ENCODE data around the gene GRIN2C. TPM values are rescaled to one million over a fixed set of nuclear protein-coding genes. Genes with fewer than 3 reads are reported as not detected.

Gene GRIN2C
- total and polyA plus RNA-seq, 7 donors = 0.22 to 0.49 TPM; not detected in 5

DNA sequence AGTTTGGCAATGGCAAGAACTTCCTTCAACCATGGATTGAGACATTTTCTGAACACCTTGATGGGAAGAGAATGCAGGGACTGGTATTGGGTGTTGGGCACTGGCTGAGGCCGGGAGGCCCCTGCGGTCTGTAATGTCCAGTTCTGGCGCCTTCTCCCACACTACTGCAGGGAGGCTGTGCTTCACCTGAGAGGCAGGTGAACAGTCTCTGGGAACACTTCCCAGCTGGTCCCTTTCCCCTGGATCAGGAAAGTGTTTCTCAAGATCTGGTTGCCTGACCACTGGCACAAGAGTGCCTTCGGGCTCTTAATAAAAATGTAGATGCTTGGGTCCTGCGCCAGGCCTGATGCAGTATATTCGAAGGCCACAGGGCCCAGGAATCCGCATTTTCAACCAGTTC is 55.0 kb downstream of the GRIN2C start:
- Histone ChIP-seq H3K4me3 (no peak overlapping the region), H3K36me3 (peaks cover 0 to 17% (median 3%) of the 10 kb centered on the region in 4 donors), H3K27me3 (no peaks in the 10 kb centered on the region), H3K4me1 (peaks cover 0 to 21% (median 20%) of the 10 kb centered on the region in 4 donors), H3K27ac (peak overlapping the region in 2 of 4 donors; percentile 61 to 66), H3K9me3 (no peaks in the 10 kb centered on the region)
- TF ChIP-seq, protein P1, sequence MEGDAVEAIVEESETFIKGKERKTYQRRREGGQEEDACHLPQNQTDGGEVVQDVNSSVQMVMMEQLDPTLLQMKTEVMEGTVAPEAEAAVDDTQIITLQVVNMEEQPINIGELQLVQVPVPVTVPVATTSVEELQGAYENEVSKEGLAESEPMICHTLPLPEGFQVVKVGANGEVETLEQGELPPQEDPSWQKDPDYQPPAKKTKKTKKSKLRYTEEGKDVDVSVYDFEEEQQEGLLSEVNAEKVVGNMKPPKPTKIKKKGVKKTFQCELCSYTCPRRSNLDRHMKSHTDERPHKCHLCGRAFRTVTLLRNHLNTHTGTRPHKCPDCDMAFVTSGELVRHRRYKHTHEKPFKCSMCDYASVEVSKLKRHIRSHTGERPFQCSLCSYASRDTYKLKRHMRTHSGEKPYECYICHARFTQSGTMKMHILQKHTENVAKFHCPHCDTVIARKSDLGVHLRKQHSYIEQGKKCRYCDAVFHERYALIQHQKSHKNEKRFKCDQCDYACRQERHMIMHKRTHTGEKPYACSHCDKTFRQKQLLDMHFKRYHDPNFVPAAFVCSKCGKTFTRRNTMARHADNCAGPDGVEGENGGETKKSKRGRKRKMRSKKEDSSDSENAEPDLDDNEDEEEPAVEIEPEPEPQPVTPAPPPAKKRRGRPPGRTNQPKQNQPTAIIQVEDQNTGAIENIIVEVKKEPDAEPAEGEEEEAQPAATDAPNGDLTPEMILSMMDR (IDR thresholded peaks at IDR 0.05) = no peak
- no peak for TF ChIP-seq POLR2AphosphoS5 (IDR thresholded peaks at IDR 0.05)
- TF ChIP-seq POLR2A (IDR thresholded peaks at IDR 0.05) = no peak
- TF ChIP-seq EP300 (IDR thresholded peaks at IDR 0.05) = no peak
- 96 to 98% methylated on average over 7 of the region's 7 CpGs for WGBS, 2 donors
- no peak for DNase-seq
- intact Hi-C loops (cut with DNase I) = no loop called here

DNA sequence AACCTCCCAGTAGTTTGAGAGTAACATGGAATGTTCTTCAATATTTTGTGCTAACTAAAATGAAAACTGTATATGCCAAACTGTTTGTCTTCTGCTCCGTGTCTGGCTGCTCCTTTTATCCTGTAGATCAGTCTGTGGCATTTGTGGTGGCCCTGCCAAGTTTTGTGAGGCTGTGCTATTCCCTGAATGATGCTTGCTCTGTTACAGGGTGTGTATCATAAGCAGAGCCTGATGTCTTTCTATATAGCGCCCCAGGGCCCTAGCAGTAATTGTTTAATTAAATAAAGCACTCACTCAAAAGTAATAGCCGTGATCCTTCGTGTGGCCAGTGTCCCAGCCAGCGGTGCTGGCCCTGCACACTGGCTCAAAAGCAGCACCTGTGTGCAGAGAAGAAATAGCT is 55.7 kb downstream of the GRIN2C start:
- no peak for DNase-seq
- 87 to 91% methylated on average over 5 of the region's 5 CpGs for WGBS, 2 donors
- H3K27ac ChIP-seq = peak overlapping the region in 3 of 4 donors; percentile 17 to 66 (median 61)
- H3K36me3 ChIP-seq = peaks cover 0 to 24% (median 5%) of the 10 kb centered on the region in 4 donors
- no peaks in the 10 kb centered on the region for H3K9me3 ChIP-seq
- peak in 1 of 4 donors; percentile 13 for TF ChIP-seq POLR2AphosphoS5 (IDR thresholded peaks at IDR 0.05)
- TF ChIP-seq POLR2A (IDR thresholded peaks at IDR 0.05) = no peak
- H3K4me3 ChIP-seq = no peak overlapping the region
- H3K27me3 ChIP-seq = no peaks in the 10 kb centered on the region
- intact Hi-C loops (cut with DNase I) = no loop called here
- peaks cover 0 to 21% (median 20%) of the 10 kb centered on the region in 4 donors for H3K4me1 ChIP-seq

DNA sequence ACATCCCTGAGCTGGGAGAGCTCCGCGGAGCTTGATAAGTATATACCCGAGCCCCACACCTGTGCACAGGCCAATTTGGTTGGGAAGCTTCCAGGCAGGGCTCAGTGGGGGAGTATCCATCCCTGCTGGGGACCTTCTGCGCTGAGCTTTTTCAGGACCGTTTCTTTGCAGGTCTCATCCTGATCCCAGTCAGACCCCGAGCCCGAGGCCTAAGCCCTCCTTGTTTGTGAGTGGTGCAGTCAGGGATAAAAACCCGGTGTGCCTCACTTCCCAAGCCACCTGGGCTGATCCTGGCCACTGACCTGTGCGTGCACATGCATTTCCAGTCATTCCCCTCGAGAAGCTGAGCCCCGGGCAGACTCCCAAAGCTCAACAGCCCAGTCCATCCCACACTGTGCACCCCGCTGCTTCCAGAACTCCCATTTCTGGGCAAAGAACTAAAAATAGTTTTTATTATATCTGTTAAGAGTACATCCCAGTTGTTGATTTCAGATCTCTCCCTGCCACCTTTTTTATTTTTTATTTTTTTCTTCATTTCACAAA is 56.2 kb downstream of the GRIN2C start:
- no peak for DNase-seq
- Histone ChIP-seq H3K4me3 (no peak overlapping the region), H3K36me3 (peaks cover 0 to 29% (median 6%) of the 10 kb centered on the region in 4 donors), H3K9me3 (no peaks in the 10 kb centered on the region), H3K27ac (peak overlapping the region in 3 of 4 donors; percentile 17 to 66 (median 61)), H3K27me3 (no peaks in the 10 kb centered on the region), H3K4me1 (peaks cover 0 to 21% (median 20%) of the 10 kb centered on the region in 4 donors)
- intact Hi-C loops (cut with DNase I) = no loop called here
- WGBS, 2 donors = 93 to 95% methylated on average over 12 of the region's 12 CpGs
- TF ChIP-seq POLR2AphosphoS5 (IDR thresholded peaks at IDR 0.05) (peak in 1 of 4 donors; percentile 15), EP300 (IDR thresholded peaks at IDR 0.05) (no peak), POLR2A (IDR thresholded peaks at IDR 0.05) (no peak)
- TF ChIP-seq, protein P1 (IDR thresholded peaks at IDR 0.05) = no peak

DNA sequence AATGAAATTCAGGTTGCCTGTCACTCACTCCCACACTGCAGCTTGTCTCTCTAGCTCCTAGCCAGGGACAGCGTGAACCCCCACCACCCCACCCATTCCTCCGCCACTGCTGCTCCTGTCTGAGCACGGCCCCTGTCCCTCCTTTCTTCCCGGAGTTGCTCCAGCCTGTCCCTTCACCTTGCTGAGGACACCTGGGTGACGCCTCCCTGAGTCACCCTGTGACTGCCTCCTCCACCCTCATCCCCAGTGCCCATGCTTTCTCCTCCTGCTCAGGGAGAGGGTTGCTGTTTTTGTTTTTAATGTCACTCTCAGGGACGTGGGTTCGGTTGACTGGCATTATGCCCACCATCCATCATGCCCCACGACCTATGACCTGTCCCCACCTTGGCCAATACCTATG is 57.8 kb downstream of the GRIN2C start:
- TF ChIP-seq POLR2AphosphoS5 (IDR thresholded peaks at IDR 0.05) = no peak
- TF ChIP-seq EP300 (IDR thresholded peaks at IDR 0.05) = no peak
- TF ChIP-seq, protein P1 (IDR thresholded peaks at IDR 0.05) = no peak
- TF ChIP-seq POLR2A (IDR thresholded peaks at IDR 0.05) = no peak
- H3K4me1 ChIP-seq = peaks cover 0 to 21% (median 20%) of the 10 kb centered on the region in 4 donors
- intact Hi-C loops (cut with DNase I) = no loop called here
- H3K27me3 ChIP-seq = no peaks in the 10 kb centered on the region
- no peak for DNase-seq
- no peak overlapping the region for H3K27ac ChIP-seq
- H3K36me3 ChIP-seq = peaks cover 0 to 45% (median 8%) of the 10 kb centered on the region in 4 donors
- no peak overlapping the region for H3K4me3 ChIP-seq
- WGBS, 2 donors = 87 to 96% methylated on average over 8 of the region's 8 CpGs
- no peaks in the 10 kb centered on the region for H3K9me3 ChIP-seq

GRCh38 chr17:74800531-74800930 is 59.2 kb downstream of the GRIN2C start:
- 91% methylated on average over 7 of the region's 7 CpGs for WGBS, 2 donors
- H3K27me3 ChIP-seq = no peaks in the 10 kb centered on the region
- no peak overlapping the region for H3K4me3 ChIP-seq
- peaks cover 0 to 21% (median 20%) of the 10 kb centered on the region in 4 donors for H3K4me1 ChIP-seq
- H3K9me3 ChIP-seq = no peaks in the 10 kb centered on the region
- no peak for TF ChIP-seq POLR2AphosphoS5 (IDR thresholded peaks at IDR 0.05)
- TF ChIP-seq EP300 (IDR thresholded peaks at IDR 0.05) = no peak
- no peak for TF ChIP-seq POLR2A (IDR thresholded peaks at IDR 0.05)
- no peak for DNase-seq
- no peak overlapping the region for H3K27ac ChIP-seq
- H3K36me3 ChIP-seq = peaks cover 0 to 57% (median 17%) of the 10 kb centered on the region in 4 donors
- intact Hi-C loops (cut with DNase I) = no loop called here

All from sigmoid colon (tissue), 7 donors.